ENCODE measurements around the gene ZC3H7A.

The ZC3H7A gene

DNA sequence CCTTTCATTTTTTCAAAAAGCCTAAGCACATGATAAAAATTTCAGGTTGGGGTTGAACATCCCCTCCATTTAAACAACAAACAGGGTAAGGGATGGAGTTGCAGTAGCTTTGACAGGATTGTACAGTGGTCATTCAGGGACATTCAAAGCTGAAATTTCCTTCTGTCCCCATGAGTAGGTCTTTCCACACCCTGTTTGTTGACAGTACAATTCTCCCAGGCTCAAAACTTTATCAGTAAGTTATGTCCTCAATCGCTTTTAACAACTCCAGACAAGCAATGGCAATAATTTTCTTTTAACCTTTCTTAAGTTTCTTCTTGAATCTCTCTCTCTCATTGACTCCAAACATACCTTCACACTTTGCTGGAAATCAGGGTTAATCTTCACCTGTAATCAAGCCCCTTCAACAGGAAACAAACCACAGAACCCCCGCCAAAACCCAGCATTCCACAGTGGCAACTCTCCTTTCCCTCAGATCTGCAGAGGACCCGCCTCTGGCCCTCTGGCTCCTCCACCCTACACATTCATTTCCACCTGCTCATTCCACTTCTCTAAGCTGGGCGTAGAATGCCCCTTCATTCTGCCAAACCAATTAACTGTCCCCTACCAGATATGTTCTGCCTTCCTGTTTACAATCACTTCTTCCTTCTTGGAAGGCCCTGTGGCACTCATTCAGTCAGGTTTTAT is 75.1 kb downstream of the ZC3H7A start:
- TF ChIP-seq SUZ12 (IDR thresholded peaks at IDR 0.05; ENCODE audit: extremely low read depth, insufficient read depth, insufficient read length) (no peak), ZNF274 (IDR thresholded peaks at IDR 0.05; ENCODE audit: low read depth, low read length) (no peak), YY1 (IDR thresholded peaks at IDR 0.05; ENCODE audit: insufficient read depth, insufficient read length) (no peak)
- no peaks in the 10 kb centered on the region for H3K27me3 ChIP-seq (ENCODE audit: insufficient read depth, insufficient read length)
- H3K9me3 ChIP-seq (ENCODE audit: insufficient read depth, low read length), result no peaks in the 10 kb centered on the region
- no peak for DNase-seq (ENCODE audit: low read depth, low spot score)
- H3K4me3 ChIP-seq (ENCODE audit: insufficient read length, low read depth), result no peak overlapping the region
- H3K9ac ChIP-seq (ENCODE audit: insufficient read length, low read depth), result no peak overlapping the region
- H3K4me1 ChIP-seq (ENCODE audit: insufficient read depth, insufficient read length), result no peaks in the 10 kb centered on the region
- peaks cover 49% of the 10 kb centered on the region for H3K36me3 ChIP-seq (ENCODE audit: insufficient read depth, insufficient read length, low read length)

GRCh38 chr16:11719762-11720161 is 77.3 kb downstream of the ZC3H7A start:
- H3K36me3 ChIP-seq (ENCODE audit: insufficient read depth, insufficient read length, low read length), result peaks cover 38% of the 10 kb centered on the region
- no peaks in the 10 kb centered on the region for H3K27me3 ChIP-seq (ENCODE audit: insufficient read depth, insufficient read length)
- no peak overlapping the region for H3K4me3 ChIP-seq (ENCODE audit: insufficient read length, low read depth)
- TF ChIP-seq ZNF274 (IDR thresholded peaks at IDR 0.05; ENCODE audit: low read depth, low read length), result no peak
- no peak for TF ChIP-seq SUZ12 (IDR thresholded peaks at IDR 0.05; ENCODE audit: extremely low read depth, insufficient read depth, insufficient read length)
- TF ChIP-seq YY1 (IDR thresholded peaks at IDR 0.05; ENCODE audit: insufficient read depth, insufficient read length), result no peak
- H3K9me3 ChIP-seq (ENCODE audit: insufficient read depth, low read length), result no peaks in the 10 kb centered on the region
- no peak for DNase-seq (ENCODE audit: low read depth, low spot score)
- H3K4me1 ChIP-seq (ENCODE audit: insufficient read depth, insufficient read length), result no peaks in the 10 kb centered on the region
- H3K9ac ChIP-seq (ENCODE audit: insufficient read length, low read depth), result no peak overlapping the region

DNA sequence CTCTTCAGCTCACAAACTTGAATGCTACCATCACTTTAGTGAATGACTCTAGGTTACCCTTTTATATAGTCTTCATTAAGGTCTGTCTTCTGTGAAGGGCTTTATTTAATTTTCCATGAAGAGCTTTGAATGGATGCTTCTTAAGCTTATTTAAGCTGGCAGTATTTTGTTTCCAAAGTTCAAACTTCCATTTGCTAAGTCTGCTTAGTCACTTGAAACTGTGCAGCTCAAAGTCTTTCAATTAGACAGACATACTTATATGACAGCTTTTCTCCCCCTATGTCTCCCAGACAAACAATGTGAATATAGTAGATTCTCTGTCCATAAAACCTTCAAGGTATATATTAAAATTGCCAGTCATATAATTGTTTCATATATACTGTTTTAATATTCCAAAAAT is 77.9 kb downstream of the ZC3H7A start:
- no peak overlapping the region for H3K4me3 ChIP-seq (ENCODE audit: insufficient read length, low read depth)
- peaks cover 33% of the 10 kb centered on the region for H3K36me3 ChIP-seq (ENCODE audit: insufficient read depth, insufficient read length, low read length)
- no peak for DNase-seq (ENCODE audit: low read depth, low spot score)
- no peak for TF ChIP-seq SUZ12 (IDR thresholded peaks at IDR 0.05; ENCODE audit: extremely low read depth, insufficient read depth, insufficient read length)
- no peak for TF ChIP-seq ZNF274 (IDR thresholded peaks at IDR 0.05; ENCODE audit: low read depth, low read length)
- no peak for TF ChIP-seq YY1 (IDR thresholded peaks at IDR 0.05; ENCODE audit: insufficient read depth, insufficient read length)
- no peaks in the 10 kb centered on the region for H3K9me3 ChIP-seq (ENCODE audit: insufficient read depth, low read length)
- H3K9ac ChIP-seq (ENCODE audit: insufficient read length, low read depth), result no peak overlapping the region
- no peaks in the 10 kb centered on the region for H3K27me3 ChIP-seq (ENCODE audit: insufficient read depth, insufficient read length)
- H3K4me1 ChIP-seq (ENCODE audit: insufficient read depth, insufficient read length), result no peaks in the 10 kb centered on the region

- Histone ChIP-seq H3K27me3 (ENCODE audit: insufficient read depth, insufficient read length) (no peaks in the 10 kb centered on the region), H3K4me3 (ENCODE audit: insufficient read length, low read depth) (no peak overlapping the region), H3K4me1 (ENCODE audit: insufficient read depth, insufficient read length) (no peaks in the 10 kb centered on the region), H3K36me3 (ENCODE audit: insufficient read depth, insufficient read length, low read length) (peaks cover 35% of the 10 kb centered on the region), H3K9me3 (ENCODE audit: insufficient read depth, low read length) (no peaks in the 10 kb centered on the region), H3K9ac (ENCODE audit: insufficient read length, low read depth) (no peak overlapping the region)
- TF ChIP-seq YY1 (IDR thresholded peaks at IDR 0.05; ENCODE audit: insufficient read depth, insufficient read length) (no peak), SUZ12 (IDR thresholded peaks at IDR 0.05; ENCODE audit: extremely low read depth, insufficient read depth, insufficient read length) (no peak), ZNF274 (IDR thresholded peaks at IDR 0.05; ENCODE audit: low read depth, low read length) (no peak)
- no peak for DNase-seq (ENCODE audit: low read depth, low spot score)
Observed at GRCh38 chr16:11717811-11718210, 79.2 kb downstream of the ZC3H7A start.

DNA sequence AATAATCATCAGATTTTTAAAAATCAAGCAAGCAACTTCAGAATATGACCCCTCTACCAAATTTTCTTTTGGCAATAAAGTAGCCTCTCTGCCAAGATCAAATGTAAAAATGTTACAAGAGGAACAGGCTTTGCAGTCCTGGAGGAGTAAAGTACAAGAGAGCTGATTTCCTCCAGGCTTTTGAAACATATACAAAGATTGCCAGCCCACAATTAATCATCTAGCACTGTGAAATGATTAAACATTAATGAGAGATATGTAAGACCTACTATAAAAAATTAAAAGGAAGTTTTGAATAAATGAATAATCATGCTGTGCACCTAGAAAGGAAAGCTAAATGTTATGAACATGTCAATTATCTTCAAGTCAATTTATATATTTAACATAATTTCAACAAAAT is 80.7 kb downstream of the ZC3H7A start:
- Histone ChIP-seq H3K27me3 (ENCODE audit: insufficient read depth, insufficient read length) (no peaks in the 10 kb centered on the region), H3K36me3 (ENCODE audit: insufficient read depth, insufficient read length, low read length) (peaks cover 39% of the 10 kb centered on the region), H3K4me3 (ENCODE audit: insufficient read length, low read depth) (no peak overlapping the region), H3K9me3 (ENCODE audit: insufficient read depth, low read length) (no peaks in the 10 kb centered on the region), H3K4me1 (ENCODE audit: insufficient read depth, insufficient read length) (no peaks in the 10 kb centered on the region), H3K9ac (ENCODE audit: insufficient read length, low read depth) (no peak overlapping the region)
- no peak for TF ChIP-seq ZNF274 (IDR thresholded peaks at IDR 0.05; ENCODE audit: low read depth, low read length)
- no peak for TF ChIP-seq YY1 (IDR thresholded peaks at IDR 0.05; ENCODE audit: insufficient read depth, insufficient read length)
- TF ChIP-seq SUZ12 (IDR thresholded peaks at IDR 0.05; ENCODE audit: extremely low read depth, insufficient read depth, insufficient read length), result no peak
- DNase-seq (ENCODE audit: low read depth, low spot score), result no peak

GRCh38 chr16:11715246-11715947 is 81.7 kb downstream of the ZC3H7A start:
- TF ChIP-seq SUZ12 (IDR thresholded peaks at IDR 0.05; ENCODE audit: extremely low read depth, insufficient read depth, insufficient read length) (no peak), ZNF274 (IDR thresholded peaks at IDR 0.05; ENCODE audit: low read depth, low read length) (no peak), YY1 (IDR thresholded peaks at IDR 0.05; ENCODE audit: insufficient read depth, insufficient read length) (no peak)
- H3K4me3 ChIP-seq (ENCODE audit: insufficient read length, low read depth), result no peak overlapping the region

GRCh38 chr16:11712122-11712521 is 84.9 kb downstream of the ZC3H7A start:
- H3K4me1 ChIP-seq (ENCODE audit: insufficient read depth, insufficient read length), result no peaks in the 10 kb centered on the region
- H3K4me3 ChIP-seq (ENCODE audit: insufficient read length, low read depth), result no peak overlapping the region
- no peak overlapping the region for H3K9ac ChIP-seq (ENCODE audit: insufficient read length, low read depth)
- peaks cover 28% of the 10 kb centered on the region for H3K36me3 ChIP-seq (ENCODE audit: insufficient read depth, insufficient read length, low read length)
- TF ChIP-seq SUZ12 (IDR thresholded peaks at IDR 0.05; ENCODE audit: extremely low read depth, insufficient read depth, insufficient read length) (no peak), YY1 (IDR thresholded peaks at IDR 0.05; ENCODE audit: insufficient read depth, insufficient read length) (no peak), ZNF274 (IDR thresholded peaks at IDR 0.05; ENCODE audit: low read depth, low read length) (no peak)
- no peaks in the 10 kb centered on the region for H3K27me3 ChIP-seq (ENCODE audit: insufficient read depth, insufficient read length)
- H3K9me3 ChIP-seq (ENCODE audit: insufficient read depth, low read length), result no peaks in the 10 kb centered on the region
- DNase-seq (ENCODE audit: low read depth, low spot score), result no peak

More at GRCh38 chr16:11715246-11715947, 81.7 kb downstream of the ZC3H7A start:
- H3K9me3 ChIP-seq (ENCODE audit: insufficient read depth, low read length), result no peaks in the 10 kb centered on the region
- no peaks in the 10 kb centered on the region for H3K4me1 ChIP-seq (ENCODE audit: insufficient read depth, insufficient read length)
- H3K36me3 ChIP-seq (ENCODE audit: insufficient read depth, insufficient read length, low read length), result peaks cover 35% of the 10 kb centered on the region
- no peak overlapping the region for H3K9ac ChIP-seq (ENCODE audit: insufficient read length, low read depth)
- no peaks in the 10 kb centered on the region for H3K27me3 ChIP-seq (ENCODE audit: insufficient read depth, insufficient read length)
- DNase-seq (ENCODE audit: low read depth, low spot score), result no peak

Data from NT2/D1 (cell line).